ENCODE data around the gene TOLLIP.
A peak's percentile ranks its signal among the peaks of the same experiment; 100 is the strongest.
"Not testable (repeated sequence)": the region's sequence is repeated elsewhere in the genome, so short reads cannot be mapped to it uniquely, and the experiment has no call there.

TOLLIP gene

DNA sequence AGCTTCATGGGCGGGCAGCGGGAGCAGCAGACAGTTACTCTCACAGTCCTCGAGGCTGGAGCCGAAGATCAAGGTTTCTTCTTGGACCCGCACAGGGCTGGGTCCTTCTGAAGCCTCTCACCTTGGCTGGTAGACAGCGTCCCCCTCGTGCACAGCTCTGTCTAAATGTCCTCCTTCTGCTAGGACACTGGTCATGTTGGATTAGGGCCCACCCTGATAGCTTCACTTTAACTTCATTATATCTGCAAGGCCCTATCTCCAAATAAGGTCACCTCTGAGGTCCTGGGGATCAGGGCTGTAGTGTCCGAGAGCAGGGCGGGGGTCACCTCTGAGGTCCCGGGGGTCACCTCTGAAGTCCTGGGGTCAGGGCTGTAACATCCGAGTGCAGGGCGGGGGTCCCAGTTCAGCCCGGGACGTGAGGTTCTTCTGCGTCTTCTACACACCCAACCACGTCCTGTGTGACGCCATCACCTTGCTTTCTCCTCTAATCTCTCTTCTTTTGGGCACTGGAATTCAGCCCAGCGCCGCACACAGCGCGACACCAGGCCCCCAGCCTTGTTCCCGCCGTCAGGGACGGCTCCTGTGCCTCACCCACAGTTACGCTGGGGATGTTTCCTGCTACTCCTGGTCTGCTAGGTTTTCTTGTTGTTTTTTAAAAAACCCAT is 34.1 kb upstream of the TOLLIP start:
- DNase-seq = no peak

DNA sequence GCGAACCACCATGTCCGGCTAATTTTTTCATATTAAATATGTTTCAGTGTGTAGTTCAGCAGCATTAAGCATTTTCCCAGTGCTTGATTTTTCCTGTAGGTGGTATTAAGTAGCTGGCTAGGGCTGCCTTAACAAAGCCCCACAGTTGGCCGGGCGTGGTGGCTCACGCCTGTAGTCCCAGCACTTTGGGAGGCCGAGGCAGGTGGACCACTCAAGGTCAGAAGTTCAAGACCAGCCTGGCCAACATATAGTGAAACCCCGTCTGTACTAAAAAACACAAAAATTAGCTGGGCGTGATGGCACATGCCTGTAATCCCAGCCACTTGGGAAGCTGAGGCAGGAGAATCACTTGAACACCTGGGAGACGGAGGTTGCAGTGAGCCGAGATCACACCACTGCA is 33.5 kb upstream of the TOLLIP start:
- no peak for DNase-seq

DNA sequence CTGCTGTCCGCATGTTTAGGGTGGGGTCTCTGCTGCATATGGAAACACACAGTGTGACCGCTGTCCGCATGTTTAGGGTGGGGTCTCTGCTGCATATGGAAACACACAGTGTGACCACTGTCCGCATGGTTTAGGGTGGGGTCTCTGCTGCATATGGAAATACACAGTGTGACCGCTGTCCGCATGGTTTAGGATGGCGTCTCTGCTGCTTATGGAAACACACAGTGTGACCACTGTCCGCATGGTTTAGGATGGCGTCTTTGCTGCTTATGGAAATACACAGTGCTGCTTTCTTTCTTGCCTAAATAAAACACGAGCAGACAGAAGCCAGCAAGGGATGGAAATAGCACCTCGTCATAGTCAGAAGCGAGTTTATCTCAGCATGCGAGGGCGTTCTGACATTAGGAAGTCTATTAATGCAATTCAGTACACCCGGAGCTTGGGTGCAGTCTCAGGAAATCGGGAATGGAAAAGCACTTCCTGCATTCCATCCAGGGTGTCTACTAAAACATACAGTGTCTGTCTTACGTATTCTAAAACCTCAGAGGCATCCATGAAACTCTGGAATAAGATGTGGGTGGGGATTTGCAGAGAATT is 32.6 kb upstream of the TOLLIP start:
- peak; percentile 41 for DNase-seq

GRCh38 chr11:1341226-1341625 is 31.8 kb upstream of the TOLLIP start:
- DNase-seq = not testable (repeated sequence)

DNA sequence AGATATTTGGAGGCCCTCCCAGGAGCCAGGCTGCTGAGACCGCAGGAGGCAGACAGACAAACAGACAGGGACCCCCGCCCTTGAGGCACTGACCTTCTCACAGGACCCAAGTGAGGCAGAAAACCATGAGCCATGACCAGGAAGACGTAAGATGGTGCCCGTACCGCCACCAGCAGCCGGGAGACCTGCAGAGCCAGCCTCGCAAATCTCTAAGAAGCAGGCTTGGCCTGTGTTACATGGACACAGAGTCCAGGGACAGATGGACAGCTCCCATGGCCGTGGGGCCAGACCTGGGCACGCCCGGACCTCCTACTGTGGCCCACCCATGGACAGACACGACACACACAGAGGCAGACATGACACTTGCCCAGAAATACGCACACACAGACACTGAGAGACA is 30.7 kb upstream of the TOLLIP start:
- no peak for DNase-seq

GRCh38 chr11:1339066-1339675 is 29.7 kb upstream of the TOLLIP start:
- DNase-seq = no peak

DNA sequence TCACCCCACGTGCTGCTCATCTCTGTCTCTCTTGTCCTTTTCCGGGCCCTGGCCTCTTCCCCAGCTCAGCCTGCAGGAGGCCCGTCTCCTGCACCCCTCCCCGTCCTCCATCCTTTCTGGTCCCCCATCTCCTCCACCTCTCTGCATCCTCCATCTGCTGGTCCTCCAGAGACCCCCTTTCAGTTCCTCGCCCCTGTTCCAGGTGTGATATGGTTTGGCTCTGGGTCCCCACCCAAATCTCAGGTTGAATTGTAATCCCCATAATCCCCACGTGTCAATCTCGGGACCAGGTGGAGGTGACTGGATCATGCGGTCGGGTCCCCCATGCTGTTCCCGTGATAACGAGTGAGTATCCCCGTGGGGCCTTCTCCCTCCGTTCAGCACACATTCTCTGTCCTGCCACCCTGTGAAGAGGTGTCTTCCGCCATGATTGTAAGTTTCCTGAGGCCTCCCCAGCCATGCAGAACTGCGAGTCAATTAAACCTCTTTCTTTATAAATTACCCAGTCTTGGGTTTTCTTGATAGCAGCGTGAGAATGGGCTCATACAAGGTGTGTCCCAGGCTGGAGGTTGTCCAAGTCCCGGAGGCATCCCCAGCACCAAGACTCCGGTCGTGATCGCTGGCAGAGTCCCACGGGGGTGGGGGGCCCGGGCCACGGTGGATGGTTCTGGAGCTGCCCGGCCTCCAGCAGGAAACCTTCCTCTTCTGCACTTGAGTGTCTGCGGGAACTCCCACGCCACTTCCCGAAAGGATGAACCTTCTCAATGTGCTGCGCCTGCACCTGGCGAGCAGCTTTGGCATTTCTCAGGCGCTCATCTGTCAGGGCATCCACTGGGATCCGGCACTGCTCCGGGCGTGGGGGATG is 29.0 kb upstream of the TOLLIP start:
- DNase-seq = no peak

- DNase-seq = no peak
Observed at GRCh38 chr11:1337647-1338007, 28.2 kb upstream of the TOLLIP start.

- DNase-seq = peak; percentile 74
Observed at GRCh38 chr11:1336836-1337646, 27.6 kb upstream of the TOLLIP start.

DNA sequence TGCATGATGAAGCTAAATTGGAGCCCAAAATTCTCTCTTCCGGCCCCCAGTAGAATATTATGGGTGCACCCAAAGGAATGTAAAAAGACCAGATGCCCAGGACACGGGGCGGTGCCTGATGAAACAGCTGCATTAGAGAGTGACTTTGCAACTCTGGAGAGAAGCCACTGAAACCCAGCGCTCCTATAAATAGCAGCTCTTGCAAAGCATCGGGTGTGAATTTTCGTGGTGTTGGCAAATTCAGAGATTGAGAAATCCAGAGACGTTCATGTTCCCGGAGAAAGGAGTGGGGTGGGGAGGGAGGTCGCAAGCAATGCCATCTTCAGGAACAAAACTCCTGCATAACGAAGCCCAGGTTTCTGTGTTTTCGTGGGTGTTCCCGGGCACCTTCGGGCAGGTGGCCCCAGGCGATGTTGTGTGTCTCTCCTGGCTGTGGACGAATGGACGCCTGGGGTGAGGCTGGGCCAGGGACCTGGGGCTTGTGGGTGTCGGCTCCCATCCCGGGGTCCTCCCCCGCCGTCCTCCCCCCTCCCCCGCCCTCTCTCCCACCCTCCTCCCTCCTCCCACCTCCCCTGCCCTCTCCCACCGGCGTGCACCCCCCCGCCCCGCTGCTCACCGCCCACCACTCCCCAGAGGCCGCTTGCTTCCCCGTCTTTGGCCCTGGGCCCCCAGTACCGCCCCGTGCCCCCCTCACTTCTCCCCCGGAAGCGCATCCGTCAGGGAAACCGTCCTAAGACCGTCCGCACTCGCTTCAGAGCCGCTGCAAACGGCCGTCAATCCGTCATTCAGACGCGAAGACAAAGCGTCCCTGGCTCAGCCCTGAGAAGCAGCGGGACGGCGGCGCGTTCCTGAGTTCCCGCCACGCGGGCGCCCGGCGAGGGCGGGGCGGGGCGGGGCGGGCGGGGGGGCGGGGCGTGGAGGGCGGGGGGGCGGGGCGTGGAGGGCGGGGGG is 26.7 kb upstream of the TOLLIP start:
- peak; percentile 89 for DNase-seq

DNA sequence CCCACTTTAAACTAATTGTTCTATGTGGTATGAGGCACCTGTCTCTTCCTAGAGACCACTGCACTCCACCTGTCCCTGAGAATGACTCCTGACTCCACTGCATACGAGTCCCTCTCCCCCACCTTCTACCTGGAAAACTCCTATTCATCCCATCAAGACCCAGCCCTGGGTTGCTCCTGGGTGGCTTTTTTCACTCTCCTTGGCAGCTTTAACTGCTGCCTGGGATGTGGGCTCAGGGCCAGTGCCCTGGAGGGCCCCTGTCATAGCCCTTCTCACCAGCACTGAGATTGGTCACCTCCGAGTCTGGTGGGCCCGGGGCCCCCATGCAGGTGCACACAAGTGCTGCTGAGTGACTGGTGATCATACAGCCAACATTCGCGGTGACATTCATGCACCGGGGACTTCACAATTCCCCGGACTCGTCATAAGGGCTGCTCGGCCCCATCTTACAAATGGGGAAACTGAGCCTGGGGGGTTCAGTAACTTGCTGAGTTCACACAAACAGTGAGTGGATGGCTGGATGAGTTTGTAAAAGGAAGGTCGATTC is 25.9 kb upstream of the TOLLIP start:
- no peak for DNase-seq

DNA sequence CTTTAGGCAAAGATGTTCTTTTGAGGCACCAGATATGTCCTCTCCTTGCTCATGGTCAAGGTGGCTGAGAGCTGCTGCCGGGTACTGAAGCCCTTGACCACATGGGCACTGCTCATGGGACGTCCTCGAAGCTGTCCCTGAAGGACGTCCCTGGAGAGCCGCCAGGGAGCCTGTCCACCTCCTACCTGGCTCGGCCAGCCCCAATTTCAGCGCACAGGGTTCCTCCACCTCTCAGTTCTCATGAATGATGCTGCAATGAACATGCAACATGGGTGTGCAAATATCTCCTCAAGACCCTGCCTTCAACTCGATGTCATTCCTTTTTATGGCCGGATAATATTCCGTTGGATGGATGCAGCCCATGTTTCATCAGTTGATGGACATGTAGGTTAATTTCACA is 24.4 kb upstream of the TOLLIP start:
- no peak for DNase-seq

GRCh38 chr11:1333091-1333772 is 23.8 kb upstream of the TOLLIP start:
- no peak for DNase-seq

- DNase-seq = no peak
Observed at GRCh38 chr11:1330473-1330872, 21.0 kb upstream of the TOLLIP start.

GRCh38 chr11:1327064-1327460 is 17.6 kb upstream of the TOLLIP start:
- no peak for DNase-seq

GRCh38 chr11:1326435-1327063 is 17.1 kb upstream of the TOLLIP start:
- peak; percentile 31 for DNase-seq

DNA sequence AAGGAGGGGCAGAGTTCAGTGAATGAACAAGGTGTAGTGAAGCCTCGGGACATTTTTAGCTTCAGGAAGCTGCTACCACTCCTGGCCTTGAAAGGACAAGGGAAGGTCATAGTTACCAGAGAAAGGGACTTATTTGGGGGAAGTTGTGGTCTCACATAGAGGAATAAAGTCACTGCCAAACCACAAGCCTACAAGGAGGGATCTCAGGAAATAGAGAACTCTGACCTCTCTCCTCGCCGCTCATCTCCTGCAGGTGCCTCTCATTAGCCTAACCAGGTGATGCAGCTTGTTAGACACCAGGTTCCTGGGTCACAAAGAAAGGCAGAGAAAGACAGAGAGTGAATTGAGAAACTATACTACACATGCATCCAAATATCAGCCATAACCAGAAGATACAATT is 14.3 kb upstream of the TOLLIP start:
- no peak for DNase-seq

DNA sequence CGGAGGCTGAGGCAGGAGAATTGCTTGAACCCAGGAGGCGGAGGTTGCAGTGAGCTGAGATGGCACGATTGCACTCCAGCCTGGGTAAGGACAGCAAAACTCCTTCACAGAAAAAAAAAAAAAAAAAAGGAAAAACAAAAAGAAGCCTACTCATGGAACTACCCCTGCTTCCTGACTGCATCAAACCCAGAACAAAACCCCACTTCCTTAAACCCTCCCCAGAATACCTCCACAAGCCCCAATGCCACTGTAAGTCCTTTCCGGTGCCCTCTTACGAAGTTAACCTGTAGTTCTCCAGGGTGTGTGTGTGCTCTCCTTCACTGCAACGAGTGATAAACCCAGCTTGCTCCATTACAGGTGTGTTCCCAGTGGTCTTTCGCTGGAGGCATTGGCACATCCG is 8.6 kb upstream of the TOLLIP start:
- DNase-seq = no peak

GRCh38 chr11:1317432-1317831 is 8.0 kb upstream of the TOLLIP start:
- no peak for DNase-seq

DNA sequence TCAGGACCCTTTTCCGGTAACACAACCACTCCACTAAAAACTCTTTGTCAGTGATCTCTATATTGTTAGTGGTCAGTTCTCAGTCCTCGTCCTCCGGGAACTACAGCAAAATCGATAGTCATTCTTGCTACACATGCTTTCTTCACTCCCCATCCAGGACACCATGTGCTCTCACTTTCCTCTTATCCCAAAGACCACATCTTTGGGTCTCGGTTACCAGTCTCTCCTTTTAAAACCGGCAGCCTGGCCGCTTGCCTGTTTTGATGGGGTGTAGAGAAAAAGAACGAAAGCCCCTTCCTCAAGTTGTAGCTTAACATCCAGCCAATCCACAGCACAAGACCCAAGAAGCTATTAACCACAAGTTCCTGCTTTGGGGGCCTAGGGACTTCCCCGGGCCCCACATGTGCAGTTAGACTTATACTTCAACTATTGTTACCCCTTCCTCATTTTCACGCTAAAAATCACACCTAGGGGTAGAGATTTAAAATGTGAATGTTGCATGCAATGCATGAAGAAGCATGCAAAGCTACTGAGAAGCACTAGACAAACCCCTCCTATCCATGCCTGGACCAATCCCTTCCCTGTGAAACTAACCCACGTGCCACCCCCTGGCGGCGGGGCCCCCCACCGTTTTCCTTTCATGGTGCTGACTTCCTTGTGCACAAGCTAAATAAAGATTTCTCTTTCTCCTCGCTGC is 1.5 kb upstream of the TOLLIP start:
- DNase-seq = no peak

Data from NCI-H69 (cell line).